K562 (cell line): ENCODE measurements around the gene DNAJB12. TPM values are rescaled to one million over a fixed set of nuclear protein-coding genes. Genes with fewer than 3 reads are reported as not detected.
A peak's percentile ranks its signal among the peaks of the same experiment; 100 is the strongest.

Source experiments
- BHLHE40 ChIP-seq: IDR thresholded peaks from 2 replicates; pipeline ENCODE4 v1.6.1; 2011; ENCODE audit warnings: low read length, improper control_type of control experiment
- CCAR2 ChIP-seq: fragments of 200-400 bp; formaldehyde crosslinking; IDR thresholded peaks from 2 replicates; pipeline ENCODE4 v1.6.1; 2017; ENCODE audit warnings: mild to moderate bottlenecking, low read depth, low read length
- ETS2 ChIP-seq: IDR thresholded peaks from 2 replicates; pipeline ENCODE4 v1.6.1; 2016; ENCODE audit warnings: borderline replicate concordance, missing genetic modification characterization, mild to moderate bottlenecking, moderate library complexity, missing compliant biosample characterization; ENCODE audit not compliant: poor library complexity, severe bottlenecking
- FOSL1 ChIP-seq: fragments of 200-800 bp; sonication (Bioruptor generic); conservative IDR thresholded peaks from 2 replicates; pipeline ENCODE4 v1.6.1; 2016; ENCODE audit warnings: missing genetic modification characterization, missing compliant biosample characterization
- HDGF ChIP-seq: fragments of 450-650 bp; IDR thresholded peaks from 2 replicates; pipeline ENCODE4 v1.6.1; 2016
- ILF3 ChIP-seq: fragments of 450-650 bp; IDR thresholded peaks from 2 replicates; pipeline ENCODE4 v1.6.1; 2018; ENCODE audit warnings: antibody characterized with exemption, mild to moderate bottlenecking, moderate library complexity, borderline replicate concordance
- JUND ChIP-seq, 2 experiments: IDR thresholded peaks; 2 replicates in 1 of 2; 3 replicates in 1 of 2; pipeline ENCODE4 v1.6.1; 2011; ENCODE audit warnings: borderline replicate concordance in 2 of 2, low read depth in 2 of 2, low read length in 2 of 2, improper control_type of control experiment in 1 of 2, missing biosample characterization in 1 of 2, missing genetic modification characterization in 1 of 2, missing genetic modification reagents in 1 of 2
- KDM4B ChIP-seq, 2 experiments: fragments of 450-650 bp in 1 of 2; sonication (generic) in 1 of 2; IDR thresholded peaks; 2 replicates each; pipeline ENCODE4 v1.6.1; 2016 to 2017; ENCODE audit warnings: borderline replicate concordance in 2 of 2, antibody characterized with exemption in 1 of 2, low read depth in 1 of 2, mild to moderate bottlenecking in 1 of 2
- LEF1 ChIP-seq: fragments of 450-650 bp; IDR thresholded peaks from 2 replicates; pipeline ENCODE4 v1.6.1; 2016; ENCODE audit warnings: mild to moderate bottlenecking
- SMAD2 ChIP-seq: fragments of 150-350 bp; IDR thresholded peaks from 2 replicates; pipeline ENCODE4 v1.6.1; 2014; ENCODE audit warnings: low read depth, mild to moderate bottlenecking, low read length
- SNIP1 ChIP-seq: fragments of 450-650 bp; IDR thresholded peaks from 2 replicates; pipeline ENCODE4 v1.7.1; 2017; ENCODE audit warnings: low read depth, mild to moderate bottlenecking
- SOX6 ChIP-seq: fragments of 450-650 bp; IDR thresholded peaks from 2 replicates; pipeline ENCODE4 v1.6.1; 2014; ENCODE audit warnings: mild to moderate bottlenecking
- TCF7 ChIP-seq: sonication (generic); IDR thresholded peaks from 2 replicates; pipeline ENCODE4 v1.6.1; 2016; ENCODE audit warnings: antibody characterized with exemption, borderline replicate concordance
- YBX1 ChIP-seq: fragments of 450-650 bp; IDR thresholded peaks from 2 replicates; pipeline ENCODE4 v1.7.1; 2016; ENCODE audit warnings: mild to moderate bottlenecking
- ZNF785 ChIP-seq: fragments of 250-450 bp; sonication (Bioruptor Pico); IDR thresholded peaks from 2 replicates; pipeline ENCODE4 v1.4.0; 2020; ENCODE audit warnings: mild to moderate bottlenecking
- polyA plus RNA-seq, 8 experiments: library from polyadenylated mRNA; depleted of rRNA in 4 of 8; stranded (reverse) in 5 of 8; unstranded in 3 of 8; fragments of >200 nt; fragmentation: Nextera tagmentation in 2 of 8; fragmentation: Illumina TruSeq in 1 of 8; extraction: Ambion mirVana in 2 of 8; extraction: Trizol in 1 of 8; gene quantifications; 2 replicates each; pipeline versions ENCODE4 v1.2.1 to v1.2.3, GENCODE V29; 2011 to 2014; ENCODE audit warnings: inconsistent platforms in 1 of 8, missing spikeins in 1 of 8
- total RNA-seq, 7 experiments: library from RNA; depleted of rRNA in 6 of 7; stranded (reverse); fragments of >200 nt in 6 of 7; fragmentation: Illumina TruSeq in 2 of 7; extraction: Trizol in 2 of 7; gene quantifications; 2 replicates each; pipeline versions ENCODE4 v1.2.1 to v1.2.3, GENCODE V29; 2011 to 2021; ENCODE audit warnings: low replicate concordance in 1 of 7
- TF ChIP-seq, protein P1 (sequence below), 2 experiments: fragments of 450-650 bp; formaldehyde crosslinking in 1 of 2; IDR thresholded peaks; 2 replicates each; pipeline versions ENCODE4 v1.4.0 to v1.6.1; 2014 to 2020; ENCODE audit warnings: mild to moderate bottlenecking in 2 of 2, borderline replicate concordance in 1 of 2, low read depth in 1 of 2
- TF ChIP-seq, protein P2 (sequence below): fragments of 250-450 bp; sonication (Bioruptor Pico); IDR thresholded peaks from 2 replicates; pipeline ENCODE4 v1.9.0; 2021; ENCODE audit warnings: mild to moderate bottlenecking, inconsistent platforms

The DNAJB12 gene
- total and polyA plus RNA-seq, 9 of the 15 experiments (the other 6 are each of a cell fraction or from before 2014, with no cell fraction given), result 3.5 to 31.5 (median 20.3) TPM

DNA sequence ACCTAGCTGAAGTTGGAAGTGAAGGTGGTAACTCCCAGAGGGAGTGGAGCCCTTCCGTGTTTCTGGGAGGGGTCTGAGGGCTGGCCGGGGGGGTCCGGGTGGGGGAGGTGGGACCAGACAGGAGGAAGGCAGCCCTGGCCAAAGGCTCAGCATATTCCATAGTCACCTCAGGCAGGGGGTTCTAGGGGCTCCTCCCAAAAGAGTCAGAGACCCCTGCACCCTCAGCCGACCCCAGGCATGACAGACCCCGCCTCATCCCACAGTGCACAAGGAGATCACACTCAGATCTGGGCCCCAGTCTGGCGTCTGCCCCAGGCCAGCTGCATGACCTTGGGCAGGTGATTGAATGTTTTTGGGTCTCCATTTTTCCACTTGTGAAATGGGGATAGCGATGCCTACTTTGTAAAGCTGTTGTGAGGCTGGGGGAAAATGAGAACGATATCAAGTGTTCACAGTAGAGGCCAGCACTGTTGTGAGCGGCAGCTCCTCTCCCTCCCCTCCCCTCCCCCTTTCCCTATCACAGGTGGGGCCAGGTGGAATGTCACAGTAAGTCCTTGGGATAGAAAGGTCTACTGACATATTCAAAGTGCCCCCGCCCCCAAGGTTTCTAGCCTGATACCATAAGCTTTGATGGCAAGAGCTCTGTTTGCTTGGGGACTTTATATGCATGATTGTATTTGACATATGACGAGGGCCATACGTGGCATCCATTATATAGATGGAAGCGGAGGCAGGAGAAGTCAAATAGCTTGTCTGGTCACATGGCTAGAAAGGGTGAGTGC is 33.3 kb downstream of the DNAJB12 start (continued):
- no peak for TF ChIP-seq FOSL1 (tag)
- peak; percentile 46; the same call in 1 of the 2 replicates for TF ChIP-seq BHLHE40
- no peak for TF ChIP-seq ZNF785 (CRISPR knock-in tag)
- TF ChIP-seq LEF1, result no peak
- no peak for TF ChIP-seq HDGF
- TF ChIP-seq, protein P1, sequence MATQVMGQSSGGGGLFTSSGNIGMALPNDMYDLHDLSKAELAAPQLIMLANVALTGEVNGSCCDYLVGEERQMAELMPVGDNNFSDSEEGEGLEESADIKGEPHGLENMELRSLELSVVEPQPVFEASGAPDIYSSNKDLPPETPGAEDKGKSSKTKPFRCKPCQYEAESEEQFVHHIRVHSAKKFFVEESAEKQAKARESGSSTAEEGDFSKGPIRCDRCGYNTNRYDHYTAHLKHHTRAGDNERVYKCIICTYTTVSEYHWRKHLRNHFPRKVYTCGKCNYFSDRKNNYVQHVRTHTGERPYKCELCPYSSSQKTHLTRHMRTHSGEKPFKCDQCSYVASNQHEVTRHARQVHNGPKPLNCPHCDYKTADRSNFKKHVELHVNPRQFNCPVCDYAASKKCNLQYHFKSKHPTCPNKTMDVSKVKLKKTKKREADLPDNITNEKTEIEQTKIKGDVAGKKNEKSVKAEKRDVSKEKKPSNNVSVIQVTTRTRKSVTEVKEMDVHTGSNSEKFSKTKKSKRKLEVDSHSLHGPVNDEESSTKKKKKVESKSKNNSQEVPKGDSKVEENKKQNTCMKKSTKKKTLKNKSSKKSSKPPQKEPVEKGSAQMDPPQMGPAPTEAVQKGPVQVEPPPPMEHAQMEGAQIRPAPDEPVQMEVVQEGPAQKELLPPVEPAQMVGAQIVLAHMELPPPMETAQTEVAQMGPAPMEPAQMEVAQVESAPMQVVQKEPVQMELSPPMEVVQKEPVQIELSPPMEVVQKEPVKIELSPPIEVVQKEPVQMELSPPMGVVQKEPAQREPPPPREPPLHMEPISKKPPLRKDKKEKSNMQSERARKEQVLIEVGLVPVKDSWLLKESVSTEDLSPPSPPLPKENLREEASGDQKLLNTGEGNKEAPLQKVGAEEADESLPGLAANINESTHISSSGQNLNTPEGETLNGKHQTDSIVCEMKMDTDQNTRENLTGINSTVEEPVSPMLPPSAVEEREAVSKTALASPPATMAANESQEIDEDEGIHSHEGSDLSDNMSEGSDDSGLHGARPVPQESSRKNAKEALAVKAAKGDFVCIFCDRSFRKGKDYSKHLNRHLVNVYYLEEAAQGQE (IDR thresholded peaks at IDR 0.05; ENCODE audit: borderline replicate concordance), result no peak
- TF ChIP-seq, protein P1 (CRISPR knock-in tag; IDR thresholded peaks at IDR 0.05; ENCODE audit: low read depth), result no peak
- TF ChIP-seq SOX6, result no peak
- TF ChIP-seq, protein P2, sequence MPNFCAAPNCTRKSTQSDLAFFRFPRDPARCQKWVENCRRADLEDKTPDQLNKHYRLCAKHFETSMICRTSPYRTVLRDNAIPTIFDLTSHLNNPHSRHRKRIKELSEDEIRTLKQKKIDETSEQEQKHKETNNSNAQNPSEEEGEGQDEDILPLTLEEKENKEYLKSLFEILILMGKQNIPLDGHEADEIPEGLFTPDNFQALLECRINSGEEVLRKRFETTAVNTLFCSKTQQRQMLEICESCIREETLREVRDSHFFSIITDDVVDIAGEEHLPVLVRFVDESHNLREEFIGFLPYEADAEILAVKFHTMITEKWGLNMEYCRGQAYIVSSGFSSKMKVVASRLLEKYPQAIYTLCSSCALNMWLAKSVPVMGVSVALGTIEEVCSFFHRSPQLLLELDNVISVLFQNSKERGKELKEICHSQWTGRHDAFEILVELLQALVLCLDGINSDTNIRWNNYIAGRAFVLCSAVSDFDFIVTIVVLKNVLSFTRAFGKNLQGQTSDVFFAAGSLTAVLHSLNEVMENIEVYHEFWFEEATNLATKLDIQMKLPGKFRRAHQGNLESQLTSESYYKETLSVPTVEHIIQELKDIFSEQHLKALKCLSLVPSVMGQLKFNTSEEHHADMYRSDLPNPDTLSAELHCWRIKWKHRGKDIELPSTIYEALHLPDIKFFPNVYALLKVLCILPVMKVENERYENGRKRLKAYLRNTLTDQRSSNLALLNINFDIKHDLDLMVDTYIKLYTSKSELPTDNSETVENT (CRISPR knock-in tag), result no peak
- no peak; the same call in 1 of the 2 replicates for TF ChIP-seq ILF3
- no peak for TF ChIP-seq YBX1
- TF ChIP-seq CCAR2, result no peak
- no peak for TF ChIP-seq KDM4B (IDR thresholded peaks at IDR 0.05; ENCODE audit: borderline replicate concordance in 2 of 2, low read depth in 1 of 2)
- no peak for TF ChIP-seq TCF7
- TF ChIP-seq ETS2 (tag), result no peak
- no peak for TF ChIP-seq SMAD2
- no peak for TF ChIP-seq JUND (IDR thresholded peaks at IDR 0.05; ENCODE audit: borderline replicate concordance, low read depth, low read length)
- no peak; the same call in 2 of the 3 replicates for TF ChIP-seq JUND (tag; IDR thresholded peaks at IDR 0.05; ENCODE audit: borderline replicate concordance, low read depth, low read length)
- no peak for TF ChIP-seq SNIP1
